Right cardiac atrium (tissue), 5 donors: ENCODE measurements around the gene CCT5. TPM values are rescaled to one million over a fixed set of nuclear protein-coding genes. Genes with fewer than 3 reads are reported as not detected.

ENCODE experiments used
- ATAC-seq, 2 donors: fragments of 200-7000 bp; cut with Tn5 transposase; one replicate each; pipeline versions ENCODE4 v1.8.0 to v1.9.1; 2020; ENCODE audit warnings: moderate library complexity in 2 of 2, mild to moderate bottlenecking in 1 of 2
- DNase-seq, 3 donors: peaks; one replicate each; pipeline ENCODE4 v3.0.0-alpha.2; 2020
- H3K27ac ChIP-seq: one replicate; pipeline ENCODE4 v1.5.1; 2013; ENCODE audit warnings: mild to moderate bottlenecking, low read length, control low read depth, moderate library complexity
- H3K27me3 ChIP-seq: one replicate; pipeline ENCODE4 v1.6.1; 2013; ENCODE audit not compliant: control insufficient read depth, insufficient read depth
- H3K4me1 ChIP-seq: one replicate; pipeline ENCODE4 v1.6.1; 2013; ENCODE audit warnings: low read length; ENCODE audit not compliant: control insufficient read depth, insufficient read depth
- H3K4me3 ChIP-seq: one replicate; pipeline ENCODE4 v1.5.1; 2013; ENCODE audit warnings: low read length, control low read depth
- H3K9me3 ChIP-seq: one replicate; pipeline ENCODE4 v1.6.1; 2013; ENCODE audit warnings: low read length; ENCODE audit not compliant: control insufficient read depth
- WGBS: extraction: QIAGEN DNeasy Blood & Tissue Kit; methylation state at CpG from one replicate; pipeline ENCODE4 v1.1.7; 2013; 5-methylcytosine and 5-hydroxymethylcytosine counted together
- intact Hi-C, 4 donors: fragments of 100-400 bp; cut with DNase I; formaldehyde crosslinking; loops; one replicate each; pipeline versions ENCODE4 v1.11.0 to v1.14.0; 2022 to 2023
- polyA plus RNA-seq: library from polyadenylated mRNA; stranded (reverse); fragments of 200-250 nt; gene quantifications from one replicate; pipeline ENCODE4 v1.2.3, GENCODE V29; 2013
- total RNA-seq, 4 donors: library from RNA; stranded (reverse); fragmentation: NEBNext Ultra II Directional; extraction: Animal tissue kit (Norgen Biotek cat#: 25700); gene quantifications; one replicate each; pipeline ENCODE4 v1.2.1, GENCODE V29; 2021
- donor health status: healthy with polysubstance abuse.
- donor health status: DM: no; HTN: yes; CAD: no.
- donor health status: DM: no; HTN: no; CAD: no.
- donor health status: DM: no; HTN: yes; CAD: no; lungs with severe emphysema.
- donor health status: DM: yes; HTN: yes; CAD: no.

CCT5 gene
- total and polyA plus RNA-seq, 5 donors: 84.0 to 103 (median 98.9) TPM

DNA sequence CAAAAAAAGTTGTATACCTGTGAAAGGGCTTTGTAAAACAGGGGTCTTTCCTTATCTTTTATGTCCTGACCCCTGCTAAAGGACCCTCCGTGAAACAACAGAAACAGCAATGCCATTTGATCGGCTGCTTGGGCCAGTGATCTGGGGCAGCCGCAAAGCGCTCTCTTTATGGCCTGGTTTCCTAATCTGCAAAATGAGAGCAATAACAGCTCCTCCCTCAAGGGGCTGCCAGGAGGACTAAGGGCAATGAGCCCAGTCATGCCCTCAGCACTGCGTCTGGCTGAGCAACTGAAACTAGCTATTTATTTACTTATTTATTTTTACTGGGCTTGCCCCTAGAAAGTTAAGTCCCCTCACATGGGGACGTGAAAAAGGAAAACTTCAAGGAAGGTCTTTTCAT, 39.3 kb downstream of the CCT5 start:
- ATAC-seq (peak; percentile 78 to 84), DNase-seq (peak; percentile 47 to 78 (median 70))
- Histone ChIP-seq H3K9me3 (peaks cover 8% of the 10 kb centered on the region), H3K4me1 (peaks cover 3% of the 10 kb centered on the region), H3K4me3 (no peak overlapping the region), H3K27ac (peak overlapping the region; percentile 79), H3K27me3 (no peaks in the 10 kb centered on the region)
- intact Hi-C loops: loop anchor here in 3 of 4 donors (5.0 to 10.0 kb wide), 3 partner anchors 105 to 135 kb away; no protein-coding TSS in a partner anchor
- 50% methylated on average over 6 of the region's 6 CpGs for WGBS

DNA sequence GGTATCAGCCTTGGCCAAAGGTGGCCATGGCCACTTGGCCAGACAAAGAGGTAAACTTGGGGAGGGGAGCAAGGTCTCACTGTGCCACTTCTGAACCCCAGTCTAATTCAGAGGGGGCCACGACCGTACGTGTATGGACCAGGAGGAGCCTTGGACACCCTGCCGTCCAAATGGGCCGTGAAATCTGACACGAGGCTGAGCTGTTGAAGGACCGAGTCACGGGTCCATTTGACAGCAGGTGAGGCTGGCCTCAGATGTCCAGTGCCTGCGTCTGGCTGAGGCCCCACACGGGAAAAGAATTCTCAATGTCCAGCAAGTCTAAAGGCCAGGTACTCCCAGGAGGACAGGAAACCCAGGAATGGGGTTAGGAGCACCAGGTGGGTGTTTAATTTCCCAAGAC, 39.9 kb downstream of the CCT5 start:
- peaks cover 3% of the 10 kb centered on the region for H3K4me1 ChIP-seq
- intact Hi-C loops: loop anchor here in 3 of 4 donors (5.0 to 10.0 kb wide), 3 partner anchors 105 to 135 kb away; no protein-coding TSS in a partner anchor

DNA sequence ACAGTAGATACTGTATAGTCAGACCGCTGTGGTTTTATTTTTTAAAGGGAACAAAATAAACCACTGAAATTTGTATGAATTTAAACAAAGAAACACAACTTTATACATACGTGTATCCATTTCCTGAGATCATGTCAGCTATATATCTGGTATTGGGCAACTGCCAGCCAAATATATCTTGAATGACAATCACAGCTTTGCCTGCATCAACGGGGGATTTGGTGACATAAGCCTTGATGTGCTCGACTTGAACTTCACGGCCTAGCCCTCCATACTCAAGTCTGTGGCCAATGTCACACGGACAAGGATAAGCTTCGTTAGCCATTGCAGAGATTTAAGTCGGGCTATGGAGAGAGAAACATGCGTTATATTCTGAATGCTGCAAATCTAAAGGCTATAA, 40.4 kb downstream of the CCT5 start:
- no peak overlapping the region for H3K27ac ChIP-seq
- no peak overlapping the region for H3K4me3 ChIP-seq
- no peaks in the 10 kb centered on the region for H3K27me3 ChIP-seq
- intact Hi-C loops: no loop called here
- H3K9me3 ChIP-seq: peaks cover 8% of the 10 kb centered on the region
- 89% methylated on average over 9 of the region's 9 CpGs for WGBS
- H3K4me1 ChIP-seq: peaks cover 3% of the 10 kb centered on the region
- DNase-seq (no peak), ATAC-seq (no peak)

More for the DNA sequence above, 39.9 kb downstream of the CCT5 start:
- peaks cover 8% of the 10 kb centered on the region for H3K9me3 ChIP-seq
- 92% methylated on average over 10 of the region's 10 CpGs for WGBS
- ATAC-seq: no peak
- no peaks in the 10 kb centered on the region for H3K27me3 ChIP-seq
- H3K27ac ChIP-seq: peak overlapping the region; percentile 79
- no peak for DNase-seq
- H3K4me3 ChIP-seq: no peak overlapping the region

DNA sequence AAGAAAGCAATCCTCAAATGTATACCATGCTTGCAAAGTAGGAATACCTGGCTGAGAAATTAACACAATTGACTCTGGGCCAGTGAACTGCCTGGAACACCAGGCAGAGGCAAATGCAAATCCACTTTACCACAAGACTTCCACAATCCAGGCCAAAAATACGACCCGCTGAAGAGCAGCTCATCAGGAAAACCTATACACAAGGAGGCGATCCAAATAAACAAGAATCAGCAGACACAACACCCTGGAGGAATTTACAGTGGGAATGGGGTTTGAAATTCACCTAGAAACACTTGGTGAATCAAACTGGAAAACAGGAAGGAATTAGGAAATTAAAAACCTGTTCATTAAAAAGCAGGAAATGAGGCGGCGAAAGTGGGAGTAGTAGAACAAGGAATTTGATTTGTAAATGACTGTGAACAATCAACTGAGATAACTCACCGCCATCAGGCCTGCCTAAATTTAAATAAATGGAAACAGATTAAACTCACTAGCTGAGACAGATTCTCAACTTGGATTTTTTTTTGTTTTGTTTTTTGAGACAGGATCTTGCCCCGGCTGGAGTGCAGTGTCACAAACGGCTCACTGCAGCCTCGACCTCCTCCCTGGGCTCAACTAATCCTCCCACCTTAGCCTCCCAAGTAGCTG, 41.7 kb downstream of the CCT5 start:
- Histone ChIP-seq H3K4me3 (no peak overlapping the region), H3K27ac (no peak overlapping the region), H3K27me3 (no peaks in the 10 kb centered on the region), H3K4me1 (peaks cover 3% of the 10 kb centered on the region), H3K9me3 (peaks cover 13% of the 10 kb centered on the region)
- 69% methylated on average over 9 of the region's 9 CpGs for WGBS
- ATAC-seq (no peak), DNase-seq (no peak)
- intact Hi-C loops: no loop called here

DNA sequence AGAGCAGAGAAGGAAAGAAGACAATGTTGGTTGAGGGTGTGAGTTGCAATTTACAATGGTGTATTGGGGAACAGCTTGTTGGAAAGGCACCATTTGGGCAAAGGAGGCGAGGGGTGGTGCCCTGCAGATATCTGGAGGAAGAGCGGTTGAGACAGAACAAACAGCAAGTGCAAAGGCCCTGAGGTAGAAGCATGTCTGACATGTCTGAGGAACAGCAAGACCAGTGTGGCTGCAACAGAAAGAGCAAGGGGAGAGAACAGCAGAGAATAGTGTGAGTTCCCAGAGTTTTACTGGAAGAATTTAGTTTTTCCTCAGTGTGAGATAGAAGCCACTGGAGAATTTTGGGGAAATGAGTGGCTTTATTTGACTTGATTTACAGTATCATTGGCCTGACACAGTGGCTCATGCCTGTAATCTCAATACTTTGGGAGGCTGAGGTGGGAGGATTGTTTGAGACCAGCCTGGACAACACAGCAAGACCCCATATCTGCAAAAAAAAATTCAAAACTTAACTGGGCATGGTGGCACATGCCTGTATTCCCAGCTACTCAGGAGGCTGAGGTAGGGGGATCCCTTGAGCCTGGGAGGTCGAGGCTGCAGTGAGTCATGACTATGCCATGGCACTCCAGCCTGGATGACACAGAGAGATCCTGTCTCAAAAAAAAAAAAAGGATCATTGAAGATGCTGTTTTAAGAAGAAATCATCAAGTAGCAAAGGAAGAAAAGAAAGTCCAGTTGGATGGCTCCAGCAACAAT, 44.0 kb downstream of the CCT5 start:
- Histone ChIP-seq H3K27me3 (no peaks in the 10 kb centered on the region), H3K4me1 (no peaks in the 10 kb centered on the region), H3K9me3 (peaks cover 13% of the 10 kb centered on the region), H3K27ac (peak overlapping the region; percentile 31), H3K4me3 (no peak overlapping the region)
- no peak for ATAC-seq
- DNase-seq: no peak
- intact Hi-C loops: no loop called here
- WGBS: 89% methylated on average over 3 of the region's 3 CpGs

DNA sequence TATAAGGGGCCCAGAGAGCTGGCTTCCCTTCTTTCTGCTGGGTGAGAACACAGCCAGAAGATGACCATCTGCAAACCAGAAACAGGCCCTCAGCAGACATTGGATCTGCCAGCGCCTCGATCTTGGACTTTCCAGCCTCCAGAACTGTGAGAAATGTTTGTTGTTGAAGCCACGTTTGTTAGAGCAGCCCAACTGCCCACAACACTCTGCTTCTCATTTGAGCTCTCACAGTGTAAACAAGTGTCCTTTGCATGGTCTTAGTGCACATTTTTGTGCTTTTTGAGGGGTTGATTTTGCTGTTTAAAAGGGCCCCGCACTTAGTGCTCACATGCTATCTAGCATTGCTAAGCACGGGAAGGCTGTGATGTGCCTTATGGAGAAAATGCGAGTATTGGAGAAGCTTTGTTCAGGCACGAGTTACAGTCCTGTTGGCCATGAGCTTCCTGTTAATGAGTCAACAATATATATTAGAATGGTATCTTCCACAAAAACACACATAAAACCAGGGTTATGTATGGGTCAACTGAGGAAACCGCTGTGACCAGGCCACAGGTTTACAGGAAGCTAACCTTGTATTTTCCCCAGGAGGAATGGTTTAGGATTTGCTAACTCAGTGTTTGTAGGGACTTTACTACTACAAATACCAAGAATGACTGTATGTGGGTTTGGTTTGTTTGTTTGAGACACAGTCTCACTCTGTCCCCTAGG, 45.7 kb downstream of the CCT5 start:
- peaks cover 8% of the 10 kb centered on the region for H3K9me3 ChIP-seq

DNA sequence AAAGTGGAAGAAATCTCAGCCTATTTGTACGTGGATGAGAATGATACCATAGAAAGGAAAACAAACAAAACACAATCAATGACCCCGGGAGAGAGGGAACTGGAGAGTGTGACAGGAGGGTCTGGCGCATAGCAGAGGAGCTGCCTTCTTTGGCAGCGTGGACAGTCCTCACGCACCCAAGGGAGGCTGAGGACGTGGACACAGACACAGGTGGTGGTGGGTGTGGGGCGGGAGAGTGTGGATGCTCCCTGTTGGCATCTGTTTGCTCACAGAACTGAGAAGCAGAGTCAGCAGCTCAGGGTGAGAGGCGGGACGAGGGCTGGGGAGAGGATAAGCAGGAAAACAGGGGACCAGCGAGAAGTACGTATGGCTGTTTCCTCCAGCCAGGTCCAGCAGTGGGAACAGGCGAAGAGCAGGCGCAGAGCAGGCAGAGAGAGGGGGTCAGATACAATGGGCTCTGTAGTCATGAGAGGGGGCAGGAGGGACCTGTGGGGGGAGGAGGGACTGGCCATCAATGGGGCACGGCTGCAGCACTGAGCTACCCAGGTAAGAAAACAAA, 47.6 kb downstream of the CCT5 start:
- H3K4me3 ChIP-seq: no peak overlapping the region
- WGBS: 75% methylated on average over 14 of the region's 14 CpGs
- ATAC-seq: no peak
- H3K27ac ChIP-seq: no peak overlapping the region
- H3K4me1 ChIP-seq: no peaks in the 10 kb centered on the region
- intact Hi-C loops: no loop called here
- H3K9me3 ChIP-seq: peaks cover 8% of the 10 kb centered on the region
- no peak for DNase-seq
- H3K27me3 ChIP-seq: no peaks in the 10 kb centered on the region

More for the DNA sequence above, 45.7 kb downstream of the CCT5 start:
- ATAC-seq (no peak), DNase-seq (no peak)
- H3K27me3 ChIP-seq: no peaks in the 10 kb centered on the region
- H3K27ac ChIP-seq: no peak overlapping the region
- intact Hi-C loops: no loop called here
- 87% methylated on average over 8 of the region's 8 CpGs for WGBS
- H3K4me3 ChIP-seq: no peak overlapping the region
- H3K4me1 ChIP-seq: no peaks in the 10 kb centered on the region

DNA sequence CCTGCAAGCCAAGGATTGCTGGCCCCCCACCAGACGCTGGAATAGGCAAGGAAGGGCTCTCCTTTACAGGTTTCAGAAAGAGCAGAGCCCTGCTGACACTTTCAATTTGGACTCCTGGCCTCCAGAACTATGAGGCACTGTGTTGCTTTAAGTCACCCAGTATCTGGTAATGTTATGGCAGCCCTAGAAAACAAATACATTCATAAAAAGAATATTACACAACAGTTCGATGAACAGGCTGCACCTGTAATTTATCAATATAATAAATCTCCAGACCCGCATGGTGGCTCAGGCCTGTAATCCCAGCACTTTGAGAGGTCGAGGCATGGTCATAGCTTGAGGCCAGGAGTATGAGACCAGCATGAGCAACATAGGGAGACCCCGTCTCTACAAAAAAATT, 50.2 kb downstream of the CCT5 start:
- intact Hi-C loops: no loop called here
- no peak for ATAC-seq
- no peaks in the 10 kb centered on the region for H3K4me1 ChIP-seq
- H3K9me3 ChIP-seq: peaks cover 4% of the 10 kb centered on the region
- 93% methylated on average over 5 of the region's 5 CpGs for WGBS
- no peaks in the 10 kb centered on the region for H3K27me3 ChIP-seq
- no peak overlapping the region for H3K27ac ChIP-seq
- no peak overlapping the region for H3K4me3 ChIP-seq
- no peak for DNase-seq

DNA sequence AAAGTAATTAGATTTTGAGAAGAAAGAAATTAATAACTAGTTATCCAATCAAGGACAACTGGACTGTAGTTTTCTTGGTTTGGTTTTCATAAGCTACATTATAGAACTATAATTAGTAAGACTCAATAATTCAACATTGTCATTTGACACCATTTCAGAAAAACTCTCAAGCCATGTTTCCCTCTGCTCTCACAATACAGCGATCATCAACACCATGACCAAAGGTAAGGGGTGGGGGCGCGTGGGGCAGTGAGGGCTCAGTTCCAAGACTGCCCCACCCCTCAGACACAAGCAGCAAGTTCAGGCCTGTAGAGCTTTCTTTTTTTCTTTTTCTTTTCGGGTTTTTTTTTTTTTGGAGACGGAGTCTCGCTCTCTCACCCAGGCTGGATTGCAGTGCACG, 51.2 kb downstream of the CCT5 start:
- Histone ChIP-seq H3K4me3 (no peak overlapping the region), H3K27ac (no peak overlapping the region)
- ATAC-seq: no peak

DNA sequence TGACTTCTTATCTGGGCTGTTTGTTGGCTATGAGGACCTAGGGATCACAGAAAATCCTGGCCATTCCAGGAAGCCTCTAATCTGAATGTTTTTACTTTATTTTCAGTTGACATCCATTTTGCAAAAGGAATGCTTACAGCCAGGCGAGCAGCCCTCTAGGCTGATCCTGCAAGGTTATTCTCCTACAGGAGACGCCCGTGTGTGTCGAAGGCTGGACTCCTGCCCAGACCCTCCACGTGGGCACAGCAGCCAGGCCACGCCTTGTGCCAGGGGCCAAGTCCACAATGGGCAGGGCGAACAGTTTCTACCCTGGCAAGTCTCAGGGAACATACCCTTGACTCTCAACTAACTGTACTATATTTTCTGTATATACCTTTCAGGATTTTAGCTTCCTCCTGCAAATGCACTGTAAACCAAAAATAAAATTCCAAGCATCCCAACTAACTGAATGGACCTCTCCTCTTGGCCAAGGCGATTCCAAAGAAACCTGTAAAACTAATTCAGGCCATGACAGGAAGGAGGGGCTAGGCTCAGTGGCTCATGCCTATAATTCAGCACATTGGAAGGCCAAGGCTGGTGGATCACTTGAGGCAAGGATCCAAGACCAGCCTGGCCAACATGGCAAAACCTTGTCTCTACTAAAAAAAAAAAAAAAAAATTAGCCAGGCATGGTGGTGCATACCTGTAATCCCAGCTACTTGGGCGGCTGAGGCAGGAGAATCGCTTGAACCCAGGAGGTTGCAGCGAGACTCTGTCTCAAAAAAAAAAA, 51.9 kb downstream of the CCT5 start:
- WGBS: 65% methylated on average over 11 of the region's 11 CpGs
- intact Hi-C loops: no loop called here
- H3K27ac ChIP-seq: peak overlapping the region; percentile 80
- peak; percentile 78 to 92 (median 91) for DNase-seq
- peak; percentile 92 to 96 for ATAC-seq
- H3K4me3 ChIP-seq: no peak overlapping the region
- H3K4me1 ChIP-seq: no peaks in the 10 kb centered on the region
- no peaks in the 10 kb centered on the region for H3K27me3 ChIP-seq
- H3K9me3 ChIP-seq: no peaks in the 10 kb centered on the region

More for the DNA sequence above, 51.2 kb downstream of the CCT5 start:
- peaks cover 2% of the 10 kb centered on the region for H3K9me3 ChIP-seq
- no peak for DNase-seq
- no peaks in the 10 kb centered on the region for H3K27me3 ChIP-seq
- 76% methylated on average over 7 of the region's 7 CpGs for WGBS
- intact Hi-C loops: no loop called here
- H3K4me1 ChIP-seq: no peaks in the 10 kb centered on the region
